Stimulated activated CD8-positive, alpha-beta memory T cell treated with anti-CD3 and anti-CD28 coated beads, Interleukin-4, amount 100 ng/mL, for 1 hour (primary cell): ENCODE measurements around the gene PFKM.

Source experiments
- DNase-seq, 2 donors: peaks; one replicate each; pipeline ENCODE4 v3.0.0-alpha.2; 2020; ENCODE audit warnings: low read depth in 2 of 2, low spot score in 1 of 2

The PFKM gene

DNA sequence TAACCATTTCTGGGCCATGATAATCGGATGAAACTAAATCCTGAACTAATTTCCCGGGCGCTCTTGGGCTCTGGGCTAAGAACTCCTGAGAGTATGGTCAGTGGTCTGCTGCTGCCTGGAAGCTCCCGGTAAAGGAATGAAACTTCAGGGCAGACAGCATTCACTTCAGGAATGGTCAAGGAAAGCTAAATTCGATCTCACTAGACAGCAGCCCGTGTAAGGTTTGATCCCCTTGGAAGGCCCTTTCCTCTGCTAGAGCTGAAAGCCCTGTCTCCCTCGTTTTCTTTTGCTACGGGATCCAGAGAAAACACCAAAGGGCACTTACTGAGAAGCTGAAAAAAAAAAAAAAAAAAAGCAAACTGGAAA lies 37.5 kb downstream of the PFKM start:
- DNase-seq = no peak

DNA sequence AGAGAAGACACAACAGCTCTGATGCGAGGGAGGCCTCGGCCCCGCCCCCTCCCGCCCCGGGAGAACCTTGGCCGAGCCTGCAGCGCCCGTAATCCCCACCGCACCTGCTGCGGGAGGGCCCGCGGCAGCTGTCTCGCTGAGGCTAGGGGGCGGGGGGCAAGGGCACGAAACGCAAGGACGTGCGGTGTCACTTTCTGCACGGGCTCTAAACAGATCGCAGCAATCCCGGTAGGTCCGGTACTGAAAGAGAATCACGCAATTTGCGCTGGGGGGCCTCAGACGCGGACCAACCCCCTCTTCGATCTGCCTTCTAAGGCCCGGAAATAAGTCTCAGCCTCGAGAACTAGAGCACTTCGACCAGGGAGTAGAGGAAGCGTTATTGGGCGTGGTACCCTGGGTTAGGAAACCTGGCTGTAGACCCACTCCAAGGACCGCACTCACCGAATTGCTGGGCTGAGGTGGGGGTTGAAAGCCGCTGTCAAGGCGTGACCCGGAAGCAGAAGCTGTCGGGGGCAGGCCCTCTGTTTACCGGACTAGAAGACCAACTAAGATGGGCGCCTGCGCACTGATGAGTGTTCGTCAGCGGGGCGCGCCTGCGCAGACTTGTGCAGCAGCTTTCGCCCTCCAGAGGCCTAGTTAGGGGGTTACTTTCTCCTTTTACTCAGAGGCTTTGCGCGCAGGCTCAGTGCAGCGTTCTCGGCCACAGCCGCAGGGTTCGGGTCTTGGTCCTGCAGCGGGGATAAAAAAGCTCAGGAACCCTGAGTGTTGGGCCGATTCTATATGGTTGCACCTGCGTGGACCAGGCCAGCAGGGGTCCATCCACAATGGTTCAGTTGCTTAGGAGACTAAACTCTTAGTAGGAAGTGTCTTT lies 38.1 kb downstream of the PFKM start, which contains the start of gene ASB8:
Gene ASB8 (minus strand): TSS at position 498 of the 871 bp plus-strand sequence. CDS start 4,019 bp downstream, outside the sequence.
- DNase-seq = peak; percentile 98 to 99

DNA sequence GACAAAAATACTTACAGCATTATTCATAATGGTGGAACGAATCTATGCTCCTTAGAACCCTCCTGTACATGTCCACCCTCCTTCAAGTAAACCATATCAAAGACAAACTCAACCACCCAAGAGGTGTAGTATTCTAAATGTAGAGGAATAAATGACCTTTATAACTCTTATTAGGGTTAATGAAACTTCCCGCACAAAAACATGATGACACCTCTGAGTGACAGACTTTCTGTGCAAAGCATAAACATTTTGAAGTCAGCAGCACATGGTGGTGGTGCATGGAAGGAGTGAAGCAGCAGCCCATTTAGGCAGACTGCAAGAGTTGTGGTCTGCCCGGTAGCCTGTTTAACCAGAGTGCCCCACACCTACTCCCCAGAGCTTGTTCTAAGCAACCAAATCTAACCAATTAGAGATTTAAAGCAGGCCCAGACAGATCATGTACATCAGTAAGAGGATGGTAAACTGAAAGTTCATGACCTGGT lies 38.8 kb downstream of the PFKM start:
- DNase-seq = no peak

DNA sequence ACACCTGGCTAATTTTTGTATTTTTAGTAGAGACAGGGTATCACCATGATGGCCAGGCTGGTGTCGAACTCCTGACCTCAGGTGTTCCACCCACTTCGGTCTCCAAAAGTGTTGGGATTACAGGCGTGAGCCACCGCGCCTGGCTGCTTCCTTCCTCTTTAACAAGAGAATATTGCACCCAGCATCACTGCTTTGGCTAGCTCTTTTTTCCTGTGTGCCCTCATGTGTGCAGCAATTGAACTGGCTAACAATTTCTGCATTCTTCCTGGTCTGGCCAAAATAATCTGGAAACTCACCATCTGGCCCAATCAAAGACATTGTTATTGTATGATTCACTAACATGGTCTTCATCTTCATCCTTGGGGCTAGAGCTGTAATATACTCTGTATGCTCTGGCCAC lies 40.9 kb downstream of the PFKM start:
- no peak for DNase-seq

DNA sequence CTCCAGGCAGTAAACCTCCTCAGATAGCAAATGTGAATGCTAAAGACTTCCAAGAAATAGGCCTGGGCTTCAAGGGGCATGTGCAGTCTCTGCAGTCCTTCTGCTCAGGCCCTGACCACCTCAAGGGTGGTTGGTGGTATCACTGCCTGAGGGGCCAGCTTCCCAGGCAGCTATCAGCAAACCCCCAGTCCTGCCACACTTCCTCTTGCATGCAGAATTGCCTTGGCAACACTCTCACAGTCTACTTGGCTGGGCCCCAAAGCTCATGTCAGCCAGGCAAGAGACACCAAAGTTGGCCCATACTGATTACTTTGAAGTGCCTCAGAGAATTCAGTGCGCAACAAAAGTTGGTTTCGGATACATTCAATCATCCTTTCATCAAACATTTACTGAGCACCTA lies 41.6 kb downstream of the PFKM start:
- no peak for DNase-seq

DNA sequence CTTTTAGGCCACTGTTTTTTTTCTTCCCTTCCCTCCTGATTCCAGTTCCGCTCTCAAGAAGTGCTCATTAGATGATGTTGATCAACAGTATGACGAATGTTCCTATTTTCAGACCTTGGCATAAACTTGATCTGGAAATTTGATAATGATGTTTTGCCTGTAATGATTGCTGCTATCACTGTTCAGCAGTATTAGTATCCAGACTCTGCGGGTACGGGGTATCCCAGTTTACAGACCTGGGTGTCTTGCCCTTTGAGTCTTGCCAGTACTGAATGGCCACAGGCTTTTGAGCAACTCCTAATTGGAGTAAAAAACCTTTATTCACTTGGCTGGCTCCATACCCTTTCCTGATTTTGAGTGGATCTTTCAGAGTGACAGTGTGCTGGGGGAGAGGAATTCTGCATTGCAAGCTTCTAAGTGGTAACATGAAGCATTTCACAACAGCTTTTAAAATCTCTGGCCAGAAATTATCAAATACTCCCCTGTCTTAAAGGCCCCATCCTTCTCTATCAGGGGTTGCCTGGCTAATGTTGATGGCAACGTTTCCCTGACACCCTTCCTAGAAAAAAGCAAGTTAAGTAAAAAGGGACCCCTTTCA lies 44.1 kb downstream of the PFKM start:
- DNase-seq = no peak

DNA sequence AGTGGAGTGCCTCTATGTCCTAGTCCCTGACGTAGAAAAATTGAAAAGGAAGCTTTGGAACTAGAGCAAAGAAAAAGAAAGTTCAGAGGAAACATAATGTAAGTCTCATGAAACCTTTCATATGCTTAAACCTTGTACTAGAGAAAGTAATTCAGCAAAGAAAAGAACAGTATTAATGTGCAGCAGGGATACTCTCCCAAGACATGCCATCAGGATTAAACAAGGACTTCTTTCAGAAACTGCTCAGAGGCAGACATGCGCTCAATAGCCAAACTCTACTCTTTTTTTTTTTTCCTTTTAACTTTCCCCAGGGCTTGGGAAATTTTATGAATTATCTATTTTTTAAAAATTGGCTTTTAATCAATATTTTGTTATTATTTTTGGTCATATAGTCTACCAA lies 45.3 kb downstream of the PFKM start:
- DNase-seq = no peak

DNA sequence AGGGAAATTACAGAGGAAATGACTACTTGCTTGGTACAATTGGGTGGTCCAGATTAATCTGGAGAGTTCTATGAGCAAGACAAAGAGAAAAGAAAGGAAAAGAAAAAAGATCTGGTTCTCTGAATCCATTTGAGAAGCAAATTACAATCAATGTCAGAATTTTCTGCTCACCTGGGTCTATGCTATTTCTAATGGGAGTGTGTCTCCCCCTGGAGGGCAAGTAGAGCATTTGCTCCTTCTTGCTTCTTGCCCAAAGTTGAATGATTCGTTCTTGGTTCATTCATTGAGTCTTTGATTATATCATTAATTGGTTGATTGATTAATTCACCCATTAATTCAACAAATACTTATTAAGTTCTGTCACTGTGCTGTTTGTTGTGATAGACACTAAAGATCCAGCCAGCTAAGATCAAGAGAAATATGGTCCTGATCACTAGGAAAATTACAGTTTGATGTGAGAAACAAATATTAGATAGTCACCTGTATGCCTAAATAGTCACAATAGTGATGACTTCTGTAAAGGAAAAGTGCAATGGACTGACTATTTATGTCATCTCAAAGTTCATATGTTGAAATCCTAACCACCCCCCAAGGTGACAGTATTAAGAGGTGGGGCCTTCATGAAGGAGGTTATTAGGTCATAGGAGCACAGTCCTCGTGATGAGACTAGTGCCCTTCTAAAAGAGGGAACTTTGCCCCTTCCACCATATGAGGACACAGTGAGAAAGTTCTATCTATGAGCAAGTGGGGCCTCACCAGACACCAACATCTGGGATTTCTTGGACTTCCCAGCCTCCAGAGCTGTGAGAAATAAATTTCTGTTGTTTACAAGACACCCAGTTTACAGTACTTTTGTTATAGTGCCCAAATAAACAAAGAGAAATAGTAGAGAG lies 46.2 kb downstream of the PFKM start:
- DNase-seq = peak in 1 of 2 donors; percentile 16

DNA sequence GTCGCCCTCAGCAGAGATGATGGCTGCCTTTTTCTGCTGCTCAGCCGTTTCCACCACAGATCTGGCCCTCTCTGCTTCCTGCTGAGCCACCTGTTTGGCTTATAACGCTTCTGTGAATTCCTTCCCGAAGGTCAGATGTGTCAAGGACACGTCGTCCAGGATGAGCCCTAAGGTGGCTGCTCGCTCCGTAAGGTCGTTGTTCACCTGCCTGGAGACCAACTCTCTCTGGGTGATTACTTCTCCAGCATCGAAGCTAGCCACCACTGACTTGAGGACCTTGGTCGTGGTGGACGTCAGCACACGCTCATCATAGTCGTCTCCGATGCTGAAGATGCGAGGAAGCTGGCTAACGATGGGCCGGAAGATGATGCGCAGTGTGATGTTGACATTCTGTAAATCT lies 49.8 kb downstream of the PFKM start:
- no peak for DNase-seq

DNA sequence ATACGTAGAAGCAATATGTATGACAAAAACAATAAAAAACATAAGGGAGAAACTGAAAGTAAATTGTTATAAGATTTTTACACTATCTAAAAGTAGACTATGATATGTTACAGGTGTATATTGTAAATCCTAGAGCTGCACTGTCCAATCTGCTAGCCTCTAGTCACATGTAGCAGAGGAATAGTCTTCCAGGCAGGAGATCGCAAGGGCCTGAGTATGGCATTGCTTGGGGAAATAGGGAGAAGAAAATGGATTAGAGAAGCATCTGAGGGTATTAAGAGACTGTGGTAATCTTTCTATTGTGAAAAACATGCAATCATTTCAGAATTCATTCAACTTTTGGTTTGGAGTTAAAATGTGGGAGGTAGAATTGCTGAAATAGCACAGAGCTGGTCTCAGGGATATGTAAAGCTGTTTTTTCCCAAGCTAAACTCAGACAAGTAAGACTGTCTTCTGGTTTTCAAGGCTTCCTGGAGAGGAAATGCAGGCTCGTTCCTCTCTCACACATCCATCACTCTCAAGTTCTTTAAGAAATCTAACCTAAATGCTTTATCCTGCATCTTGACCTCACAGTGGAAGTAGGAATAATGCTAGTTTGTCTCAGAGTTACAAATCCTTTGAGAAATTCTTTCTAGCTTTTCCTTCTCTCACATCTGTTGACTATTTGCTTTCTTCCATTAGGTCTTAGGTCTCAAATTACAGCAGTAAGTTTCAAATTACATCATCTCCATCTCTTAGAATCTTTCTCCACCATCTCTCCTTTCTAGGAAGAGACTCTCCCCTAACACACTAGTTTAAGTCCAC lies 56.7 kb downstream of the PFKM start:
- DNase-seq = no peak

DNA sequence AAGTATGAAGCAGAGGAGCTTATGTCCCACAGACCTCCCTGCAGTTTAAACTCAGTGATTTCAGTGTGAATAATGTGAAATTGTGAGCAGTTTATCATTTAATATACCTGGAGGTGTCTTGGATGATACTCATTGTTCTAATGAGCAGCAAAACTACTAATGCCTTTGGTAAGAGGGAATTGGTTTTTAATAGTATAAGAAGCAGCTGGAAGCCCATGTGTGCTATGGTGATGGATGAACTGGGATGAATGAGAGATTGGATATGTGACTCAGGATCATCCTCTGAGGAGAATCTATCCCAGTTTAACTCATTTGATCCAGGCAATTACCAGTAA lies 57.2 kb downstream of the PFKM start:
- no peak for DNase-seq

DNA sequence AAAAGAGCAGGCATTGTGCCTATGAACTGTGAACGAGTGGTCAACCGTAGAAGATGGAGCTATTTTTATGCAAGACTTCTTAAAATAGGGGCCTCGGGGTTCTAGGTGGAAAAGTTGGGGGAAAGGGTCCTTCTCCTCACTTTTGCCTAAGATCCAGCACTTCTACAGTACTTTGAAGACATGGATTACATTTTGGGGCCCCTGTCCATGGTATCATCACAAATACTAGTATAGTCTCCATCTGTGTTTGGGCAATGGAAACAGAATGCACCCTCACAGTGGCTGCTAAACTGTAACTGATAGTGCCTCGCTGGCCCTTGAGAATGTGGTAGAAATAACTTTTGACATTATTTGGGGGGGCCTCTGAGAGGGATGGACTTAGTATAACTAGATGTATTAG lies 58.8 kb downstream of the PFKM start:
- no peak for DNase-seq

DNA sequence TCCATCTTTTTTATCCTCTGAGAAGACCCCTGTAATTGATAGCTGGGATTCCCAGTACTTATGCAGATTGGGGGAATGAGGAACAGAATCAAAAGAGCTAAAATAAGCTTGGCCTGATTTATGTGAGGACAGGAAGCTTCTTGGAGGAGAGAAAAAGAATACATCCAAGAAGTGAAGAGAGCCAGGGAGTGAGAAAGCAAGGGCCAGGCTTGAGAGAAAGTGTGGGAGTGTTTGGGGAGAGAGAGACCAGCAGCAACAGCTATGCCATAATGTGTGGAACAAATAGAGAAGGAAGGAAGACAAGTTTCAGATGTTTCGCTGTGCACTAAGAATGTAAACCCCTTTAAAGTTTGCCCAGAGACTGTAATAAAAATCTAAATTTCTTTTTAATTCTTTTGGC lies 60.3 kb downstream of the PFKM start:
- no peak for DNase-seq

DNA sequence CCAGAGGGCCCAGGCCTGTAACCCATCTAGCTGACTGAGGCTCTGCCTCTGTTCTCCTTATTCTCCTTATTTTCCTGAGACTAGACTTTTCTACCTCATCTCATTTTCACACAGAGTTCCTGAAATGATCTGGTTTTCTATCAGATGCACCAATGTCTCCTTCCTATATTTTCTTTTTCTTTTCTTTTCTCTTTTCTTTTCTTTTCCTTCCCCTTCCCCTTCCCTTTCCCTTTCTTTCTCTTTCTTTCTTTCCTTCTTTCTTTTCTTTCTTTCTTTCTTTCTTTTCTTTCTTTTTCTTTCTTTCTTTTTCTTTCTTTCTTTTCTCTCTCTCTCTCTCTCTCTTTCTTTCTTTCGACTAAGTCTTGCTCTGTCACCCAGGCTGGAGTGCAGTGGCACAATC lies 61.3 kb downstream of the PFKM start:
- DNase-seq = no peak

DNA sequence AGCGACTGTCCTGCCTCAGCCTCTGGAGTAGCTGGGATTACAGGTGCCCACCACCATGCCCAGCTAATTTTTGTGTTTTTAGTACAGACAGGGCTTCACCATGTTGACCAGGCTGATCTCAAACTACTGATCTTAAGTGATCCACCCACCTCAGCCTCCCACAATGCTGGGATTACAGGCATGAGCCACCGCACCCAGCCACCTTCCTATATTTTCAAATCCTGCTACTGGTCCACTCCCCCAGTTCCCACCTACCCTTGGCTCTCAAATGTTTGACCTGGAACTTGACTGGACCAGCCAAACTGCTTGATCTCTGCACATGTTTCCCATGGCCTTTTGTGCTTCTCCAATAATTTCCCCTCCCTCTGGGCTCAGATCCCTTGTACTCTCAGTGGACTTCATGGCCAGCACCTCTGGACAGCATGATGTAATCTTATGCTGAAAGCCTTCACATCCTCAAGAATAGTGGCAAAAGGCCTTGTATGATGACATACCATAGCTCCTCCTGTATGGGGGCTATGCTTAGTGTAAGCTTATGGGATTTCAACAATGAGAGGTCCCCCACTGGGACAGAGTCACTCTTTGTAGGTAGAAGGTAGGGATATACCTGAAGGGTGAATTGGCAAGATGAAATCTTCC lies 61.8 kb downstream of the PFKM start:
- DNase-seq = no peak

DNA sequence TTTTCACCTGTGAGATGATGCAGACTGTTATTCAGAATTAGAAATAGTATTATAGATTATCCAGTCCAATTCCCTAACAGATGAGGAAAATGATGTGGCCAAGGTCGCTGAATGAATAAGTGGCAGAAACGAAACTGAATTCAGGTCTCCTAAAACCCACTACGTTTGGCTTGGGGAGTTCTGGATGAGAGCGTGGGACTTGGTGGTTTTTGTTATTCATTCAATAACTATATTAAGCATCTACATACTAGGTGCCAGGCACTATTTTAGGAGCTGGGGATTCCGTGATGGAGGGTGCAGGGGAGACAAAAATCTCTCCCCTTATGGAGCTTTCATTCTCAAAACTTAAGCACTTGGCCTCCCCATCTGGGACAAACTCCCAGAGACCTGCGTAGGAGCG lies 63.5 kb downstream of the PFKM start:
- no peak for DNase-seq

DNA sequence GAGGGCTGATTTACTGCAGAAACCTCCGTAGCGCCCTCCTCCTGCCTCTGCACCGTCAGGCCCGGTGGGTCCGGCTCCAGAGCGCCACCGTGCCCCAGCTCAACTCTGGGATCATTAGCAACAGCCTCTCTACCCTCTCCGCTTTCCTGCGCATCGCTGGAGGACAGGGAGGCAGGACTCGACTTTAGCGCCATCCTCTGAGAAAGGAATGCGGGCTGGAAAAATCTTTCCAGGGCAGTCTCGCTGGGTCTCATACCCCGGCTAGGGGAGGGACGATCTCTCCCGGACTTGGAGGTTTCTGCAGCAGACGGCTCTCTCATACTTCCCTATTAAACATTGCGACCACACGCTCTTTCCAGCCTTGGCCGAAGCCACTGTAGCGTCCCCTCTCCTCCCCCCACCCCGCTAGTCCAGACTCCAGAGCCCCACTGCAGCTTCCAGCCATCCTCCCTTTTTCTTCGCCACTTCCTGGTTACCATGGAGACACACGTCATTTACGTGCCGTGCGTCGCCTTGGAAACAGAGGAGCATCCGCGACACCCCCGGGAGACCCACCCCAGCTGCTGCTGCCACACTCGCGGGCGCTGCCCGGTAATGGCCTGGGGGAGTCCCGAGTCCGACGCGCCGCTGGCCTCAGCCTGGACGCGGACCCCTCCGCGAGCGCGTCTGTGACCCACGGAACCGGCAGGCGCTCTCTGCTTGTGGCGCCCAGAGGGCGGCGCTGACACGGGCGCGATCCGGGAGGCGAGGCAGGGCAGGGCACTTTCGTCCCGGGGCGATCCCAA lies 64.1 kb downstream of the PFKM start, which contains the start of gene CCDC184:
Gene CCDC184 (plus strand): TSS at position 554 of the 785 bp plus-strand sequence. CDS start 479 bp downstream, outside the sequence.
- peak in 1 of 2 donors; percentile 53 for DNase-seq

DNA sequence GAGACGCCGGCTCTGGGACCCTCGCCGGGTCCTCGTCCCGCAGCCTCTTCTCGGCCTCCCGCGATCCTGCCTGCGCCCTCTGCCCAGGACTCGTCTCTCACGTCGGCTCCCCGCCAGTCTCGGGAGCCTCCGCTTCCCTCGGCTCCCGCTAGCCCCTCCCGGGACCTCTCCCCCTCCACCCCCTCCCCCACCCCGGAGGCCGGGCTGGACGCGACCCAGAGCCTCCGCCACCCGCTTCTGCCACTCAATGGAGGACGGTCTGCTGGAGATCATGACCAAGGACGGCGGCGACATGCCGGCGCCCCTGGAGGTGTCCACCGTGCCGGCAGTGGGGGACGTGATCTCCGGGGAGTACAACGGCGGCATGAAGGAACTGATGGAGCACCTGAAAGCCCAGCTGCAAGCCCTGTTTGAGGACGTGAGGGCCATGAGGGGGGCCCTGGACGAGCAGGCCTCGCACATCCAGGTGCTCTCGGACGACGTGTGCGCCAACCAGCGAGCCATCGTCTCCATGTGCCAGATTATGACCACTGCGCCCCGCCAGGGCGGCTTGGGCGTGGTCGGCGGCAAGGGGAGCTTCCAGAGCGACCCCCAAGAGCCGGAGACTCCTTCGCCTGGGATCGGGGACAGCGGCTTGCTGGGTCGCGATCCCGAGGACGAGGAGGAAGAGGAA lies 64.8 kb downstream of the PFKM start:
- no peak for DNase-seq

DNA sequence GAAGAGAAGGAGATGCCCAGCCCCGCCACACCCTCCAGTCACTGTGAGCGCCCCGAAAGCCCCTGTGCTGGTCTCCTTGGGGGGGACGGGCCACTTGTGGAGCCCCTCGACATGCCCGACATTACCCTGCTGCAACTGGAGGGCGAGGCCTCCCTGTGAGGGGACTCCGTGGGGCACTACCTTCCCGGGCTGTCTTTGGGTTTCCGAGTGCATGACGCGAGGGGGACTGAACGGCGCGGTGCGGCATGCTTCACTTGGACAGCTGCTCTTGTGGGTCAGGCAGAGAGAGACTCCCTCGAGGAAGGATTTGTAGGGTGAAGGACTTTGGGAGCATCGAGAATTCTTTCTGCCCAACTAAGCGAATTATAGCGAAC lies 65.4 kb downstream of the PFKM start:
- DNase-seq = no peak
